Measurements from ENCODE around the gene ZNF552.
"Not testable (repeated sequence)": the region's sequence is repeated elsewhere in the genome, so short reads cannot be mapped to it uniquely, and the experiment has no call there.

ZNF552 gene

GRCh38 chr19:57807541-57807940 is 7.2 kb downstream of the ZNF552 start:
- no peak for TF ChIP-seq CTCF (IDR thresholded peaks at IDR 0.05; ENCODE audit: low read depth, low read length, missing control alignments)

GRCh38 chr19:57803594-57804325 is 11.0 kb downstream of the ZNF552 start:
- peak; percentile 48 for DNase-seq (ENCODE audit: extremely low read depth, low read depth)
- H3K4me3 ChIP-seq (replicated peaks; ENCODE audit: low read depth, low read length) = peak overlapping the region; percentile 58
- TF ChIP-seq CTCF (IDR thresholded peaks at IDR 0.05; ENCODE audit: low read depth, low read length, missing control alignments) = no peak

More at GRCh38 chr19:57807541-57807940, 7.2 kb downstream of the ZNF552 start:
- H3K4me3 ChIP-seq (replicated peaks; ENCODE audit: low read depth, low read length) = no peak overlapping the region
- DNase-seq (ENCODE audit: extremely low read depth, low read depth) = no peak

- no peak for DNase-seq (ENCODE audit: extremely low read depth, low read depth)
Observed at GRCh38 chr19:57803265-57803593, 11.5 kb downstream of the ZNF552 start.

GRCh38 chr19:57802269-57802668 is 12.4 kb downstream of the ZNF552 start:
- no peak for TF ChIP-seq CTCF (IDR thresholded peaks at IDR 0.05; ENCODE audit: low read depth, low read length, missing control alignments)
- no peak for DNase-seq (ENCODE audit: extremely low read depth, low read depth)
- H3K4me3 ChIP-seq (replicated peaks; ENCODE audit: low read depth, low read length) = no peak overlapping the region

More at GRCh38 chr19:57803265-57803593, 11.5 kb downstream of the ZNF552 start:
- TF ChIP-seq CTCF (IDR thresholded peaks at IDR 0.05; ENCODE audit: low read depth, low read length, missing control alignments) = no peak
- H3K4me3 ChIP-seq (replicated peaks; ENCODE audit: low read depth, low read length) = peak overlapping the region; percentile 58

GRCh38 chr19:57800696-57801095 is 14.0 kb downstream of the ZNF552 start:
- no peak for TF ChIP-seq CTCF (IDR thresholded peaks at IDR 0.05; ENCODE audit: low read depth, low read length, missing control alignments)
- no peak for DNase-seq (ENCODE audit: extremely low read depth, low read depth)
- H3K4me3 ChIP-seq (replicated peaks; ENCODE audit: low read depth, low read length) = no peak overlapping the region

GRCh38 chr19:57796580-57796979 is 18.1 kb downstream of the ZNF552 start:
- not testable (repeated sequence) for DNase-seq (ENCODE audit: extremely low read depth, low read depth); H3K4me3 ChIP-seq (replicated peaks; ENCODE audit: low read depth, low read length)

GRCh38 chr19:57789288-57789687 is 25.4 kb downstream of the ZNF552 start:
- TF ChIP-seq CTCF (IDR thresholded peaks at IDR 0.05; ENCODE audit: low read depth, low read length, missing control alignments) = no peak
- H3K4me3 ChIP-seq (replicated peaks; ENCODE audit: low read depth, low read length) = no peak overlapping the region
- no peak for DNase-seq (ENCODE audit: extremely low read depth, low read depth)

All from HFF-Myc (cell line).